NCI-H2227 (cell line): ENCODE measurements around the gene DCAF4L1.

ENCODE experiments used
- DNase-seq: peaks from one replicate; lab custom pipeline; 2025; ENCODE audit not compliant: unreplicated experiment; lab: John Stamatoyannopoulos, UW

DCAF4L1 gene, protein sequence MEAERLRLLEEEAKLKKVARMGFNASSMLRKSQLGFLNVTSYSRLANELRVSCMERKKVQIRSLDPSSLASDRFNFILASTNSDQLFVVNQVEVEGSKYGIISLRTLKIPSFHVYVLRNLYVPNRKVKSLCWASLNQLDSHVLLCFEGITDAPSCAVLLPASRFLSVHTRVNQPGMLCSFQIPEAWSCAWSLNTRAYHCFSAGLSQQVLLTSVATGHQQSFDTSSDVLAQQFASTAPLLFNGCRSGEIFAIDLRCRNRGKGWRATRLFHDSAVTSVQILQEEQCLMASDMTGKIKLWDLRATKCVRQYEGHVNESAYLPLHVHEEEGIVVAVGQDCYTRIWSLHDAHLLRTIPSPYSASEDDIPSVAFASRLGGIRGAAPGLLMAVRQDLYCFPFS

DNA sequence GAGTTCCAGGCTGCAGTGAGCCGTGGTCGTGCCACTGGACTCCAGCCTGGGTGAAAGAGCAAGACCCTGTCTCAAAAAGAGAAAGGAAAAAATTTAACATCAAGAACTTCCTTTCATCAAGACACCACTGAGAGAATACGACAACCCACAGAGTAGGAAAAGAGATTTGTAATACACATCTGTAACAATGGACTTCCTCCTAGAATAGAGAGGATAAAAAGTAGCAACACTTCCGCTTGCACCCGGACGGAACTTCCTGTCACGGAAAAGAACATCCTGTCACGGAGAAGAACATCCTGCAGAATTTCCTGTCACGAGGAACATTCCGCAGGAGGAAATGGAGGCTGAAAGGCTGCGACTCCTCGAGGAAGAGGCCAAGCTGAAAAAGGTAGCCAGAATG, at the start of gene DCAF4L1:
Gene DCAF4L1, plus strand, starts transcription at position 301 of the 400 bp plus-strand sequence. Its CDS starts 37 bp downstream, at position 338.
- no peak for DNase-seq

DNA sequence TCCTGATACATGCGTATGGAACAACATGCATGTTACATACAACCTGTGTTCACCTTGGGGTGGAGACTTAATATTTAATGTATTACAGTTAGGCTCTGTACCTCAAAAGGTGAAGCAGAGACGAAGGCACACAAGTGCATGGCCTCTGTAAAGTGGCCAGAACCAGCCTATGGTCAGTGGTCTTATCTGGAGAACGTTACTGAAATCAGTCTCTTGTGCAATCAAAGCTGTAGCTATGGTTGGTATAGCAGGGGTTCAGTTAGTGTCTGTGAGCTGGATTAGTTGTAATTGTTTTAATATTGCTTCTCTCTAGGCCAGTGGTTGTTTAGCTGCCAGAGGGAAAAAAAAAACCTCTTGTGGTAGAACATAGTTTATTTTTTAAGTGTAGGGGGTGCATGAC, 48.6 kb upstream of the DCAF4L1 start:
- no peak for DNase-seq

DNA sequence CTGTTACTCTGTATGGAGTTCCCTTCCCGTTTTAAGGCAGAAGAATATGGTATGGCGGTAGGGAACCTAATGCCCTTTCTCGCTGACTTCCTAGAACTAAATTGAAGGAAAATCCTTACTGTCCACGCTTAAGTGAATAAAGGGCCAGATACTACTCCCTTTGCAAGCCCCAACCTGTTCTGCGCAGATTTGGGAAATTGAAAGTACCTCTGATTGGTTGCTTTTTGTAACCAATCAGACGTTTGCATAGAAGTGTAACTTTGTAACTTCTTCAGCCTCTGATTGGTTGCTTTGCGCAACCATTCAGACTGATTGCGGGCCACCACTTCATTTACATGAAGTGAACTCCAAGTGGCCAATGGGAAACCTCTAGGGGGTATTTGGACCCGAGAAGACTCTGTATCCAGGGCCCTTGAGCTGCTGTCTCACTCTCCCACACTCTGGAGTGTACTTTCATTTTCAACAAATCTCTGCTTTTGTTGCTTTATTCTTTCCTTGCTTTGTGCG, 47.5 kb upstream of the DCAF4L1 start:
- peak; percentile 44 for DNase-seq

DNA sequence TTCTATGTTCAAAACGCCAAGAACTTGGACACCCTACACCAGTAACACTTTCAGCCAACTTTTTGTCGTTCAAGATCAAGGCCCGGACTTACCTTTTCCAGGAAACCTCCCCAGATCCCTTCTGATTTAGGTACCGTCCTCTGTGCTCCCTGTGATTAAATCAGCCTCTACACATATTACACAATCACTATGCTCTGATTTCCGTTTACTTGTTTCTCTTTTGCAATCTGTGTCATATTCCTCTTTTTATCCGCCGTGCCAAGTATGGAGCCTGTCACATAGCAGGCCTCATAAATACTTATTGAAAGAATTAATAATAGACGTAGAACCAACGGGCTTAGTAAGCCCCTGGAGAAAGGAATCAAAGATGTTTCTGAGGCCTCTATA, 47.0 kb upstream of the DCAF4L1 start:
- DNase-seq, result no peak

DNA sequence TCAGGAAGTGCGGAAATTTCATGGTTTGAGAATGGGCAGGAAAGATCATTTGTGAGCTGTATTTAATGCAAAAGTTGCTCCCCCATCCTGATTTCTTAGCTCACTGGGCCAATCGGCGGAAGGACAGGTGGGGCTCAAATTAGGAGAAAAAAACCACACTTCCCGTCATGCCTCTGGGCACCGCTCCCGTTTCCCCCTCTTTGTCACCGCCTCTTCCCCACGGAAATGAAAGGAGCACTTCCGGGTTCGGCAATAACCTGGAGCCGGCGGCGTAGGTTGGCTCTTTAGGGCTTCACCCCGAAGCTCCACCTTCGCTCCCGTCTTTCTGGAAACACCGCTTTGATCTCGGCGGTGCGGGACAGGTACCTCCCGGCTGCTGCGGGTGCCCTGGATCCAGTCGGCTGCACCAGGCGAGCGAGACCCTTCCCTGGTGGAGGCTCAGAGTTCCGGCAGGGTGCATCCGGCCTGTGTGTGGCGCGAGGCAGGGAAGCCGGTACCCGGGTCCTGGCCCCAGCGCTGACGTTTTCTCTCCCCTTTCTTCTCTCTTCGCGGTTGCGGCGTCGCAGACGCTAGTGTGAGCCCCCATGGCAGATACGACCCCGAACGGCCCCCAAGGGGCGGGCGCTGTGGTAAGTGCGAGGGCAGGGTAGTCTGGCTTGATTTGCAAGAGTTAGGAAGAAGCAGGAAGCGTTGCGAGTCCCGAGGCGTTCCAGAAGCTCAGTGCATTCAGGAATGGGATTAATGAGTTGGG, 46.5 kb upstream of the DCAF4L1 start, which contains the start of gene TMEM33:
Gene TMEM33, plus strand, starts transcription at position 529 of the 751 bp plus-strand sequence. Its CDS starts 56 bp downstream, at position 585.
- peak; percentile 90 for DNase-seq

DNA sequence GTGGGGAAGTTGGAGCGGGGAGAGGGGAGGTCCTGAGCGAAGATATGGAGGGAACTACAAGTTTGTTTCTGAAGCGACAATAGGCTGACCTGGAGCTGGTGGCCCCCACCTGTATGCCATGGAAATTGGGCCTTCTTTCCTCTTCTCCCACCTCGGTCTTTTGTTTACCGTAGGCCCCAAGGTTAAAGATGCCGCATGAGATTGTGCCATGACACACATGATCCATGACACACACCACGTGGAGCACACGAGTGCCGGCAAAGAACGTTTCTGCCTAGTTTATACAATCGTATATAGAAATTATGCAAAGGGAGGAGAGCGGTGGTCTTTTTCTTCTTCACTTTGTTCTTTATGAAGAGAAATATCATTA, 45.9 kb upstream of the DCAF4L1 start:
- DNase-seq, result peak; percentile 42

DNA sequence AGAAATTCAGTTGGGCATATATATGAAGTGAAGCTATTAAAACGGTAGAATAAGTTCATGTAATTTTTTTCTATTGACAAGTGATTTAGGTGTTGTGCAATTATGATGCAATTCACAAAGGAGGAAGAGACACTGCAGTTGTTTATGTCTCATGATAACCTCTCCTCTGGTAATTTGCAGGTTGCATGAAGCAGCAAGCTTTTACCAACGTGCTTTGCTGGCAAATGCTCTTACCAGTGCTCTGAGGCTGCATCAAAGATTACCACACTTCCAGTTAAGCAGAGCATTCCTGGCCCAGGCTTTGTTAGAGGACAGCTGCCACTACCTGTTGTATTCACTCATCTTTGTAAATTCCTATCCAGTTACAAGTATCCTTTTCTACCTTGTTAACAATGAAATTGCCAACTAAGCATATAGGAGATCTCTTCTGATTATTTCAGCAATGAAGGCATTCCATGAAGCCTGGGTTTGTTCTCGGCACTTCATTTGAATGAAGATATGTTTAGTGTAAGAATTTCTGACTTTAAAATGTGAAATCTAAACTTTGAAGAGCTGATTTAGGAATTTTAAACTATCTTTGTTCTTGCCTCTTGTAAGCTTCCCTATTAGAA, 42.4 kb upstream of the DCAF4L1 start:
- DNase-seq, result no peak

DNA sequence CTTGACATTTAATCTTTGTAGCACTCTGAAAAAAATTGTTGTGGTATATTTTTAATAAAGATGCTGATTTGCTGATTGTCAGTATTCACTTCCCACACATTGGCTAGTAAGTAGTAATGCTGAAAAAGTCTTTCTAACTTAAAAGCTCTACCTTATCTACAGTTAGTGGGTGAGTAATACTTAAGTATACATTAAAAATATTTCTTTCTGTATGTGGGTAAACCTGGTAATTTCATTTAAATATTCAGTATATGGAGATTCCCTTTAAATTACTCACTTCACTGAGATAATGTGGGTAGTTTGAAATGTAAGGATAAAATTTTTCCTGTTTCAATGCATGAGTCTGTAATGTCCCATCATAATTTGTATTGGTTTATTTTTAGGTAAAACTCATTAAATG, 40.7 kb upstream of the DCAF4L1 start:
- DNase-seq, result no peak

DNA sequence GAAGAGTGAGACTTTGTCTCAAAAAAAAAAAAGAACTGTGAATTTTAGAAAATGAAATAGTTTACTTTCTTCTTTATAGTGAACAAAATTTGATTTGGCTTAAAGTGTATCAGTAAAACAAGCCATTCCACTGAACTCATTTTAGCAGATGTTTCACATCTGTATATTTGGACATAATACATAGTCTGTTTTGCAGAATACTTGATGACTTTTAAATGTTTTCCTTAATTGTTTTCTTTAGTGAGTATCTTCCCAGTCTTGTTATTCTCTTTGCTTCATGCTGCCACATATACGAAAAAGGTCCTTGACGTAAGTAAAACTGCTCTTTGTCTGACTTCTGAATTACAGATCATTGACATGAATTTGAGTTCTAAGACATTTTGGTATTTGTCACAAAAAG, 38.0 kb upstream of the DCAF4L1 start:
- DNase-seq, result no peak

DNA sequence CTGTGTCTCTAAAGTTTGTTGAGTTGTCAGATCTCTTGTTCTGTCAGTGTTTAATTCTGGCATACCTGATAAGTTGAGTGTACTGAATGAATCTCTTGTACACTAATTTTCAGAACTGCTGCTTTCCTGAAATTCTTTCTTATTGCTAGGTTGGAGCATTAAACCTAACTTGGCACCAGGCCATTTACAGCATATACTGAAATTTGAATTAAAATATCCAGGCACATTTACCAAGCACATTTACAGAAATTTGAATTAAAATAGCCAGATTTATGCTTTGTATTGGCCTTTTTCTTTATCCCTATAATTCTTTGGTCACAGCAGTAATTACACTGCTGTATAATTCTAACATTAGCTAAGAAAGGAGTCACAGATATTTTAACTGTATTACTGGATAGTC, 37.5 kb upstream of the DCAF4L1 start:
- no peak for DNase-seq

DNA sequence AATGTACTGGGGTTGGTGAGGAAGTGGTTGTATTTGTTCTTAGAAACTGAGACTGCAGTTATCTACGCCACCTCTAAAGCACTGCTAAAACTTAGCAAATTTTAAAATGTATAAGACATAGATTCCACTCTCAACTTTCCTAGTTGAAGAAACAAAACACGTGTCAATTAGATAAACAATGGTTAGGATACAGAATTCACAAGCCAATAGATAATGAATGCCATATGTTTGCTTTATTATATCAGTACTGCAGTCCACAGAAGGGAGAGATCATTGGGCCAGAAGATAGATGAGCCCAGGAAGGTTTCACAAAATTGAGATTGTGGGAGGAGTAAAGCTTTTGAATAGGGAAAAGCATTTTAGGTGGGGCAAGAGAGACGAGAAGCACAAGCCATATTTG, 32.0 kb upstream of the DCAF4L1 start:
- DNase-seq, result no peak

DNA sequence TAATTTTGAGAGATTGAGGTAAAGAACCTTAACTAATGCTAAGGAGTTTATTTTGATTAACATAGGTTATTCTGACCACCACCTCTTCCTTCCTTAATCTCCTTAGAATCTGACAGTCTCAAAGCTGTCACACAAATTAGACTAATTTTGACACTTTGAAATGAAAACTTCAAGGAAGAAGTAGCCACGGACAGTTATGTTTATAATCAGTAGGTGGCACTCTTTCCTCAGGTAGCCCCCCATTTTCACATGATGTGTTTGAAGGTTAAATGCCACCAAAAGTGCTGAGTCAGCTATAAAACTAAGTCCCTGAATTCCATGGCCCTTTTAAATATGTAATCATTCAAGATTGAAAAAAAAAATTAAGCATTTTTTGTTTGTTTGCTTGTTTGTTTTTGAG, 23.9 kb upstream of the DCAF4L1 start:
- DNase-seq, result peak; percentile 16

DNA sequence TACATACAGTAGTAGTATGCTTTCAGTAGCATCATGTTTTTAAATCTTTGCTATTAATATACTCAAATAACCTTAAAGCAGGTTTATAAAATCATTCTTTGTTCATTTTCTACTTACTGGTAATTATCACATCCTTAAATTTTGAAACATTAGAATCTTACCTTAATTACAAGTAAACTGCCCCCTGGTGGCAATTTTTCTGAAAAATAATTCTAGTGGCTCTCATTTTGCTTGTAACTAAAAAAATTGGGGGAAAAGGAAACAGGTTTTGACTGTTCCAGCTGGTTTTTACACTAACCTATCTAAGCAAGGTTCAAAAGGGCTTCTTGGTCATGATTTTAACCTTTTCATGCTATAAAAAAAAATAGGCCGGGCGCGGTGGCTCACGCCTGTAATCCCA, 18.5 kb upstream of the DCAF4L1 start:
- DNase-seq, result peak; percentile 7

DNA sequence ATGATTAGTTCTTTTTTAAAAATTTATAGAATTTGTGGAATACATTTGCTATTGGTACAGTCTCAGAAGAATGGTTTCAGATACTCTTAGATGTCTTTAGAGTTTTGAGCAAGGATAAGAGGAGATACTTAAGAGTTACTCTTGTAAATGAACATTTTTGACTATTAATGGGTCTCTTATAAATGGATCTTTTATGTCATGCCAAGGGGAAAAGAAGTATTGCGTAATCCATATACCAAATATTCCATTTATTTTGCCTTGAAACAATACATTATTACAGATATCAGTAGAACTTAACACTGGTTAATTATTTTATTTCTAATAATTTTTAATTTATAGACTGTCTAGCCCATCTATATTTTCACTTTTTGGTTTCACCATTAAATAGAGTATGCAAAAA, 17.2 kb upstream of the DCAF4L1 start:
- no peak for DNase-seq

DNA sequence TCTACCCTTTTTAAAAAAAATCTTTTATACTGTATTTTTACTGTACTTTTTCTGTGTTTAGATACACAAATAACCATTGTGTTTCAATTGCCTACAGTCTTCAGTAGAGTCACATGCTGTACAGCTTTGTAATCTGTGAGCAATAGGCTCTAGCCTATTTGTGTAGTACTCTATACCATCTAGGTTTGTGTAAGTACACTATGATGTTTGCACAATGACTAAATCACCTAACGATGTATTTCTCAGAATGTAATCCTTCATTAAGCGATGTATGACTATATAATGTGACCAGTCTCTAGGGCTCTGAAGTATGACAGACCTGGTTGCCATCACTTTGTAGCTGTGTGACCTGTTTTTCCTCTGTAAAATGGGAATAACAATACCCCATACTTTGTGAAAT, 14.2 kb upstream of the DCAF4L1 start:
- no peak for DNase-seq

DNA sequence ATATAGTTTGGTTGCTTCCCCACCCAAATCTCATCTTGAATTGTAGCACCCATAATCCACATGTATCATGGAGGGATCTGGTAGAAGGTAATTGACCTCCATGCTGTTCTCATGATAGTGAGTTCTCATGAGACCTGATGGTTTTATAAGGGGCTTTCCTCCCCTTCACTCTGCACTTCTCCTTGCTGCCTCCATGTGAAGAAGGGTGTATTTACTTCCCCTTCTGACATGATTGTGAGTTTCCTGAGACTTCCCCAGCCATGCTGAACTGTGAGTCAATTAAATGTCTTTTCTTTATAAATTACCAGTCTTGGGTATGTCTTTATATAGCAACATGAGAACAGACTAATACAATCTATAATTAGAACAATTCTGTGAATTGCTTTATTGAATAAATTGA, 11.9 kb upstream of the DCAF4L1 start:
- DNase-seq, result no peak

DNA sequence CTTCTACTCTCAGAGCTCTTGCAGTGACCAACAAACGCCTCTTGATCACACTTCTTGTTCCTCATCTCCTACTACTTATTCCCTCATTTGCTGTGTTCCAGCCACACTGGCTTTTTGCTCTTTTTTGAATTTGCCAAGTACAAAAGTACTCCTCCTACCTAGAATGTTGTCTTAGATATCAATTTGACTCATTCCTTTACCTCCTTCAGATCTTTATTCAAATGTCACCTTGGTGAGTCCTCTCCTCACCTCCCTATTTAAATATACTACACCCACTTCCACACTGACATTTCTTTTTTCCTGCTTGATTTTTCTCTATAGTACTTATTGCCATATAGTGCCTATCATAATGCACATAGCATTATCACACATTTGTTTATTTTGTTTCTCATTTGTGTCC, 6.2 kb upstream of the DCAF4L1 start:
- no peak for DNase-seq

DNA sequence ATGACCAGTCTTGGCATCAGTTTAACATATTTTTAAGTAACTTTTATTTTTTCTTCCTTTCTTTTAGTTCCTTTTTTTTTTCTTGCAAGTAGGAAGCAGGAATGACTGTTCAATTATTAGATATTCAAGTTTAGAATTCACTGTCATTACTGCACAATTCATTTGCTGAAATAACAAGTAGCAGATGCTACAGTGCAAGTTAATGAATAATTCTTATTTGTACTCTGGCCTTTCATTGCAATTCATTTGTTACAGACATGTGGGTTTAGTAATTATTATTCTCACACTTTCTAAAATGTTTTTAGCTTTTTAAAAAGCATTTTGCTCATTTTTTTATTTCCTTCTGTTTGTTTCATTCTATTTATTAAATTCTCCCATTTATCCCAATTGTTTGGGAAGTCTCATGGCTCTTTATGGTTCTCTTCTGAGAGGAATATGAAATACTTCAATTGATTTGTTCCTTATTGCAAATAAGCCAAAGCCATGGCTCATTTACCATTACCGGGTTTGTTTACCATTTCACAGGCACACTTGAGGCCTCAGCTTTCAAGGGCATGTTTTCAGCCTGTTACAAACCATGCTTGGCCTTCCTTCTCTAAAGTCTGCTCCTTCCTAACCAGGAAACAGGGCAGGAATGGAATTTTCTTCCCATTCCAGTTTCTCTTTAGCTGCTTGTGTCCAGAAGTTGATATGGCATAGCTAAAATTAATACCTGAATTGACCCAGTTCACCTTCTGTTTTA, 4.6 kb upstream of the DCAF4L1 start:
- no peak for DNase-seq

DNA sequence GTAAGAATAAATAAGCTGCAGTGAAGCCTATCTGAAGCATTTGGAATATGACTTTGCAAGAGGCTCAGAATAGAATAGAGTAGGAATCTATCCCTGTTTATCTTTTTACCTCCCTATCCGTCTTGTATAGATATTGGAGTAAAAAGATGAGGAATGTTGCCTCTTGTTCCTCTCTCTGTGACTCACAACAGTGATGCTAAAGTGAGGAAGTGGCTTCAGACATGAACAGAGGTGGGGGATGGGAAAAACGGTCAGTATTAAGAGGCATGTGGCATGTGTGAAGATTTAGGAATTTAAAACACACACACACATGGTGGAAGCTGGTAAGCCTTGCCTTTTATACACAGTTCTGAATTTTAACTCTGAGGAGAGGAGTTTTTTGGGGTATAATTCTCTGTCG, 3.8 kb upstream of the DCAF4L1 start:
- DNase-seq, result no peak

DNA sequence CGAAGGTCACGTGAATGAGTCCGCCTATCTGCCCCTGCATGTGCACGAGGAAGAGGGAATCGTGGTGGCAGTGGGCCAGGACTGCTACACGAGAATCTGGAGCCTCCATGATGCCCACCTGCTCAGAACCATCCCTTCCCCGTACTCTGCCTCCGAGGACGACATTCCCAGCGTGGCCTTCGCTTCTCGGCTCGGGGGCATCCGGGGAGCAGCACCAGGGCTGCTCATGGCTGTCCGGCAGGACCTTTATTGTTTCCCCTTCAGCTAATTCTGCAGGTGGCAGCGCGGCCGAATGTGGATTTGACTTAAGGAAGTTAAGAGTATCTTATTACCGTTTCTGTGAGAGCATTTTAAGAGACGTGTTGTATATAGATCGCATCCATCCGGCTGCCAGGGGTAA, 1.2 kb downstream of the DCAF4L1 start:
- DNase-seq, result no peak

DNA sequence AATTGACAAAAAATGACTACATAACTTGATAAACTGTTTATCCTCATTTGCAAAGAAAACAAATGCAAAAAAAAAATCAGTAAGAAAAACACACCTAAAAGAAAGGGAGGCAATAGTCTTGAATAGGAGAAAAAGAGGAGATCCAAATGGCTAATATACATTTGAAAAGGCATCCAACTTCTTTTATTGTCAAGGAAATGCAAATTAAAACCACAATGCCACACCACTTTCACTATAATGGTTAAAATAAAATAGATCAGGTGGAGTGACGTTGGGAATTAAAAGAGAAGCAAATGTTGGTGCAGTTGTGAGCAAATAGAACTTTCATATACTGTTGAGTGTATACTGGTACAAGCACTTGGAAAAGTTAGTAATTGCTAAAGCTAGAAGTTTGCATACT, 3.6 kb downstream of the DCAF4L1 start:
- DNase-seq, result no peak
